ENCODE measurements around the gene LRPAP1. TPM values are rescaled to one million over a fixed set of nuclear protein-coding genes. Genes with fewer than 3 reads are reported as not detected.

The LRPAP1 gene
- total RNA-seq, 4 donors from 2014 or later, result 67.5 to 187 (median 137) TPM

DNA sequence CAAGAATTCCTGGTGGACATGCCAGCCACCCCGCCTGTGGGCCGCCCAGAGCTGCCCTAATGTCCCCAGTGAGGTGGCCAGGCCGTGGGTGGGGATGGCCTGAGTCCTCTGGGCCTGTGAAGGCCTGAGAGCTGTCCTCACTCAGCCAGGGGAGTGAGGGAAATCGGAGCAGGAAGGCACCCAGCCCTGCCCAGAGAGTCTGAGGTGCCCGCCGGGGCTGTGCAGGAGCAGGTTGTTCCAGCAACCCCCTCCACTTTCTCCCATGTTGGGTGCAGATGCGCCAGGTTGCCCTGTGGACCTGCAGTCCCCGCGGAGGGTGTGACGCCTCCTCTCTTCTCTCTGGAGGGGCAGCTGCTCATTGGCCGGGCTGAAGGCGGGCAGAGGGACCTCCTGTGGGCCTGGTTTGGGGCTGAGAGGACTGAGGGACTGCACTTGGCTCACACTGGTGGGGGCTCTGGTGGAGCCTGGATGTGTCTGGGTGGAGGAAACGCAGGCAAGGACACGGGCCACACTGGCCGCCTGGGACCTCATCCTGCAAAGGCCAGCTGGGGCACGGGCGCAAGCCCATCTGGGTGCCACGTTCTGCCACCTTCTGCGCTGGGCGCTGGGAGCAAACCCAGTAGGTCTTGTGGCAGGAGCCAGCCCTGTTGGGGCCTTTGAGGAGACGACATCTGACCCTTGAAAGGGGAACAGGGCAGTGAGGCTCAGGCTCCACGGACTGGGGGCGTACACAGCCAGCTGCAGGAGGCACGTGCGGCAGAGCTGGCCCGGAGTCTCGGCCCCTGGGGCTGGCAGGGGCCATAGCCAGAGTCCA is 55.1 kb downstream of the LRPAP1 start:
- TF ChIP-seq, protein P1, sequence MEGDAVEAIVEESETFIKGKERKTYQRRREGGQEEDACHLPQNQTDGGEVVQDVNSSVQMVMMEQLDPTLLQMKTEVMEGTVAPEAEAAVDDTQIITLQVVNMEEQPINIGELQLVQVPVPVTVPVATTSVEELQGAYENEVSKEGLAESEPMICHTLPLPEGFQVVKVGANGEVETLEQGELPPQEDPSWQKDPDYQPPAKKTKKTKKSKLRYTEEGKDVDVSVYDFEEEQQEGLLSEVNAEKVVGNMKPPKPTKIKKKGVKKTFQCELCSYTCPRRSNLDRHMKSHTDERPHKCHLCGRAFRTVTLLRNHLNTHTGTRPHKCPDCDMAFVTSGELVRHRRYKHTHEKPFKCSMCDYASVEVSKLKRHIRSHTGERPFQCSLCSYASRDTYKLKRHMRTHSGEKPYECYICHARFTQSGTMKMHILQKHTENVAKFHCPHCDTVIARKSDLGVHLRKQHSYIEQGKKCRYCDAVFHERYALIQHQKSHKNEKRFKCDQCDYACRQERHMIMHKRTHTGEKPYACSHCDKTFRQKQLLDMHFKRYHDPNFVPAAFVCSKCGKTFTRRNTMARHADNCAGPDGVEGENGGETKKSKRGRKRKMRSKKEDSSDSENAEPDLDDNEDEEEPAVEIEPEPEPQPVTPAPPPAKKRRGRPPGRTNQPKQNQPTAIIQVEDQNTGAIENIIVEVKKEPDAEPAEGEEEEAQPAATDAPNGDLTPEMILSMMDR (IDR thresholded peaks at IDR 0.05; ENCODE audit: low read depth), result no peak

DNA sequence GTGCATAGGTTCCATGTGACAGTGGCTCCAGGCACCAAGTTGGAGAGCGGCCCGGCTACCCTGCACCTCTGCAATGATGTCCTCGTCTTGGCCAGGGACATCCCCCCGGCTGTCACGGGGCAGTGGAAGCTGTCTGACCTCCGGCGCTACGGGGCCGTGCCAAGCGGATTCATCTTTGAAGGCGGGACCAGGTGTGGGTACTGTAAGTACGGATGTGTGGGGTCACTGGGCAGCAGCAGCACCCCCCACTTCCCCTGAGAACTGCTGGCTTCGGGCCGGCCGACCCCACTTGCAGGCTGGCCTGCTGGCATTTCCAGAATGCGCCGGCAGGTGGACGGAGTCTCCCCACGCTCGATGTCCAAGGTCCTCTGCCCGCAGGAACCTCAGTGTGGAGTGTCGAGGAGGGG is 55.9 kb downstream of the LRPAP1 start:
- TF ChIP-seq, protein P1 (IDR thresholded peaks at IDR 0.05; ENCODE audit: low read depth), result no peak

DNA sequence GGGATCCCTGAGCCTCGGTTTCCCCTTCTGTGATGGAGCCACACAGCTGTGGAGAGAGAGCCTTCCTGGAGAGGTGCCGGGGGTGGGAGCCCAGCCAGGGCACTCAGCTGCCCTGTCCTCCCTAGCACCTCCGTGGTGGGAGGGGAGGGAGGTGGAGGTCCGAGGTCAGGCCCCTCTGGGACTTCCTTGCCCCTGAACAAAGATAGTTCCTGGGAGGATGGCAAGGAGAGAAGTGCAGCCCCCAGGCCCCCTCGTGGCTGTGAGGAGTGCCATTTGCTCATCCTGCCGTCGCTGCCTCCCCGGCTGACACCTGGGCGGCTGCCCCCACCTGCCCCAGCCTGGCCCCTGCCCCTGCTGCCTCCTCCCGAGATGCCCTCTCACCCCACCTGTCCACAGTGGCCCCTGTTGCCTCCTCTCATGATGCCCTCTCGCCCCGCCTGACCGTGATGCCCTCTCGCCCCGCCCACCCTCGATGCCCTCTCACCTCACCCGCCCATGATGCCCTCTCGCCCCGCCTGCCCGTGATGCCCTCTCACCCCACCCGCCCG is 56.4 kb downstream of the LRPAP1 start:
- TF ChIP-seq, protein P1 (IDR thresholded peaks at IDR 0.05; ENCODE audit: low read depth), result no peak

DNA sequence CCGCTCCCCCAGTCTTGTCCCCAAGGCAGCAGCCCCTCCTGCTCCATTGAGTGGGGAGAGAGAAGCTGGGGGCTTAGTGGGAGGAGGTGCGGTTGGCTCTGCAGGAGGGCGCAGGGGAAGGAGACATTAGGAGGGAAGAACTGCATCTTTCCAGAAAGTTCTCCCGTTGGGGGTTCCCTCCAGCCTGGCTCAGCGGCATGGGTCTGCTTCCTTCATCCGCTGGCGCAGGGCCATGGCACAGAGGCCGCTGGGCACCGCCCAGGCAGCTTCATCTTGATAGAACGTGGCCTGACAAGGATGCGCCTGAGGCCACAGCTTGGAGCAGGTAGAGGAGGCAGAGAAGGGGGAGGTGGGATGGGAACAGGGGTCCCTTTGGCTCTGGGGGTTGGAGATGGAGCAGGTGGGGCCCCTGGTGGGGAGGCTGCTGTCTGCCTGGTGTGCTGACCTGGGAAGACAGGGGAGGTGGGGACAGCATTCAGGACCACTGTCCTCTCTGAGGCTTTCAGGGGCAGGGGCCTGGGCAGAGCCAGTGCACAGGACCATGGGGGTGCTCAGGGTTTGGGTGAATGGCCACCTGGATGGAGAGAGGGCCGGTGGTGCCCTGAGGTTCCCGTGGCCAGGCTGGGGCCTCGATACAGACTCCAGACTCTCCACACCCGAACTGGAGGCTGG is 57.0 kb downstream of the LRPAP1 start:
- TF ChIP-seq, protein P1 (IDR thresholded peaks at IDR 0.05; ENCODE audit: low read depth), result no peak

DNA sequence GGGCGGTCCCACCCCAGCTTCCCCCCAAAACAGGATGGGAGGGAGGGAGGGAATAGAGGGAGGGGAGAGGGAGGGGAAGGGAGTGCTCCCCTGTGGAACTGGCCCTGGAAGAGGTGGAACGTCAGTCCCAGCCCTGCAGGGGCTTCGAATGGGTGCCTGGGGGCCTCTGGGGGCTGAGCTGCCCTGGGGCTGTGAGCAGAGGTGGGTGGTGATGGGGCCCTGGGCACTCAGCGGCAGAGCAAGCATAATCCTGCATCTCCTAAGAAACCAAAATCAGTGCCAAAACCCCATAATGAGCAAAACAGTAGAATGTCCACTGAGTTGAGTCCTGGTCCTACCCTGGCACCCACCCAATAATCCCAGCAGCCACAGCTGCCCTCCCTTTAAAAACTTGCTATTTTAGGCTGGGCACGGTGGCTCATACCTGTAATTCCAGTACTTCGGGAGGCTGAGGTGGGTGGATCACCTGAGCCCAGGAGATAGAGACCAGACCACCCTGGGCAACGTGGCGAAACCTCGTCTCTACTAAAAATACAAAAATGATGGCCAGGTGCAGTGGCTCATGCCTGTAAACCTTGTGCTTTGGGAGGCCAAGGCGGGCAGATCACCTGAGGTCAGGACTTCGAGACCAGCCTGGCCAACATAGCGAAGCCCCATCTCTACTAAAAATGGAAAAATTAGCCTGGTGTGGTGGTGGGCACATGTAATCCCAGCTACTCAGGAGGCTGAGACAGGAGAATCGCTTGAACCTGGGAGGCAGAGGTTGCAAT is 58.0 kb downstream of the LRPAP1 start:
- TF ChIP-seq, protein P1 (IDR thresholded peaks at IDR 0.05; ENCODE audit: low read depth), result no peak

DNA sequence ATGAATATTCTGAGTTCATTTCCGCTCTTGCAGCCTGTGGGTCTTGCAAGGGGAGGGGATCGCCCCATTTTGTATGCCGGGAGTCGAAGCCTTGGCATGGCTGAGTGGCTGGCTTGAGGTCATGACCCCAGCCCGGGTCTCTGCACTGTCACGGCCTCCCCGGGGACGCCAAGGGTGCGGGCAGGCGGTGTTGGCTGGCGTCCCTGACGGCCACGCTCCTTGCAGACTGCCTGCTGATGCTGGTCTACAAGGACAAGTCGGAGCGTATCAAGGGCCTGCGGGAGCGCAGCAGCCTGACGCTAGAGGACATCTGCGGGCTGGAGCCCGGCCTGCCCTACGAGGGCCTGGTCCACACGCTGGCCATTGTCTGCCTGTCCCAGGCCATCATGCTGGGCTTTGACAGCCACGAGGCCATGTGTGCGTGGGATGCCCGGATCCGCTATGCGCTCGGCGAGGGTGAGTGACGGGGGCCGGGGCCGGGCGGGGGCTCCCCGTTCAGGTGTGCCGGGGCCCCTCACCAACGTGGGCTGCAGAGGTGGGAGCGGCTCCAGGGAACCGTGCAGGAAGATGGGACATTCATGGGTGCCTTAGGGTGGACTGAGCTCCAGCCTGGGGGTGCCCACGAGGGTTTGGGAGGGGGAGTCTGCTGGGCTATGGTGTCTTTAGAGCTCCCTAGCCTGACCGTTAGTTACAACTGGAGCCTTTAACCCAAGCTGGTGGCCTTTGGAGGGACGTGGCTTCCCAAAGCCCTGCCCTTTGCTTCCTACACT is 58.9 kb downstream of the LRPAP1 start:
- TF ChIP-seq, protein P1 (IDR thresholded peaks at IDR 0.05; ENCODE audit: low read depth), result no peak

Data from subcutaneous adipose tissue (tissue), 4 donors.